GM23248 (cell line): ENCODE results near the gene RAF1. TPM values are rescaled to one million over a fixed set of nuclear protein-coding genes. Genes with fewer than 3 reads are reported as not detected.

Source experiments
- DNase-seq: peaks from one replicate; pipeline ENCODE4 v3.0.0-alpha.2; 2015
- H2AFZ ChIP-seq: fragments of 200-600 bp; sonication (generic); 2 replicates; pipeline ENCODE4 v1.6.1; 2016; ENCODE audit warnings: antibody characterized with exemption
- H3F3A ChIP-seq: fragments of 200-600 bp; sonication (generic); 2 replicates; pipeline ENCODE4 v1.6.1; 2016; ENCODE audit warnings: mild to moderate bottlenecking, antibody characterized with exemption, mixed run types; ENCODE audit not compliant: insufficient read depth
- H3K27ac ChIP-seq: fragments of 200-600 bp; sonication (generic); 2 replicates; pipeline ENCODE4 v1.5.1; 2016; ENCODE audit warnings: mild to moderate bottlenecking
- H3K27me3 ChIP-seq: fragments of 200-600 bp; sonication (generic); replicated peaks from 2 replicates; pipeline ENCODE4 v1.6.1; 2016; ENCODE audit warnings: mild to moderate bottlenecking; ENCODE audit not compliant: insufficient read depth
- H3K36me3 ChIP-seq: fragments of 200-600 bp; sonication (generic); 2 replicates; pipeline ENCODE4 v1.6.1; 2016; ENCODE audit warnings: low read depth, mild to moderate bottlenecking
- H3K4me1 ChIP-seq: fragments of 200-600 bp; sonication (generic); 2 replicates; pipeline ENCODE4 v1.6.1; 2016; ENCODE audit warnings: mild to moderate bottlenecking; ENCODE audit not compliant: insufficient read depth
- H3K4me2 ChIP-seq: fragments of 200-600 bp; sonication (generic); one replicate; pipeline ENCODE4 v1.6.1; 2016; ENCODE audit warnings: mild to moderate bottlenecking; ENCODE audit not compliant: unreplicated experiment
- H3K4me3 ChIP-seq: fragments of 200-600 bp; sonication (generic); 2 replicates; pipeline ENCODE4 v1.5.1; 2016; ENCODE audit warnings: mild to moderate bottlenecking
- H3K79me2 ChIP-seq: fragments of 200-600 bp; sonication (generic); 2 replicates; pipeline ENCODE4 v1.6.1; 2016; ENCODE audit warnings: mild to moderate bottlenecking; ENCODE audit not compliant: insufficient read depth
- H3K9ac ChIP-seq: fragments of 200-600 bp; sonication (generic); 2 replicates; pipeline ENCODE4 v1.6.1; 2016; ENCODE audit warnings: mild to moderate bottlenecking
- H3K9me2 ChIP-seq: fragments of 200-600 bp; sonication (generic); 2 replicates; pipeline ENCODE4 v1.6.1; 2016; ENCODE audit warnings: mixed run types, mild to moderate bottlenecking, moderate library complexity; ENCODE audit not compliant: insufficient read depth
- H3K9me3 ChIP-seq: fragments of 200-600 bp; sonication (generic); one replicate; pipeline ENCODE4 v1.6.1; 2017; ENCODE audit warnings: low read depth
- H4K20me1 ChIP-seq: fragments of 200-600 bp; sonication (generic); 2 replicates; pipeline ENCODE4 v1.6.0; 2016; ENCODE audit not compliant: insufficient read depth
- EZH2 ChIP-seq: fragments of 200-600 bp; sonication (generic); IDR thresholded peaks from 2 replicates; pipeline ENCODE4 v1.6.1; 2018; ENCODE audit warnings: antibody characterized with exemption, mild to moderate bottlenecking; ENCODE audit not compliant: insufficient read depth, poor library complexity, severe bottlenecking
- EZH2phosphoT487 ChIP-seq: fragments of 200-600 bp; sonication (generic); IDR thresholded peaks from 2 replicates; pipeline ENCODE4 v1.6.1; 2018; ENCODE audit warnings: antibody characterized with exemption, moderate library complexity, mild to moderate bottlenecking, low read depth; ENCODE audit not compliant: insufficient read depth
- WGBS, 2 experiments: methylation state at CpG; one replicate each; pipeline ENCODE4 v1.1.6; 2015 to 2017; ENCODE audit warnings: low lambda C conversion rate in 2 of 2, low coverage in 1 of 2; ENCODE audit errors: missing lambda C conversion rate in 2 of 2; 5-methylcytosine and 5-hydroxymethylcytosine counted together
- in situ Hi-C: fragments of 300-500 bp; cut with MboI; formaldehyde crosslinking; loops from 2 replicates; pipeline ENCODE4 v1.15.0; 2020
- polyA plus RNA-seq: library from polyadenylated mRNA; unstranded; fragments of >200 nt; fragmentation: Nextera tagmentation; extraction: Ambion mirVana; gene quantifications from 2 replicates; pipeline ENCODE4 v1.2.1, GENCODE V29; 2016
- total RNA-seq: library from RNA; depleted of rRNA; stranded (reverse); fragments of >200 nt; shearing (Covaris generic); gene quantifications from 2 replicates; pipeline ENCODE4 v1.2.3, GENCODE V29; 2014

Gene RAF1
- total and polyA plus RNA-seq, 2 experiments from 2014 or later = 57.3 to 87.4 TPM

DNA sequence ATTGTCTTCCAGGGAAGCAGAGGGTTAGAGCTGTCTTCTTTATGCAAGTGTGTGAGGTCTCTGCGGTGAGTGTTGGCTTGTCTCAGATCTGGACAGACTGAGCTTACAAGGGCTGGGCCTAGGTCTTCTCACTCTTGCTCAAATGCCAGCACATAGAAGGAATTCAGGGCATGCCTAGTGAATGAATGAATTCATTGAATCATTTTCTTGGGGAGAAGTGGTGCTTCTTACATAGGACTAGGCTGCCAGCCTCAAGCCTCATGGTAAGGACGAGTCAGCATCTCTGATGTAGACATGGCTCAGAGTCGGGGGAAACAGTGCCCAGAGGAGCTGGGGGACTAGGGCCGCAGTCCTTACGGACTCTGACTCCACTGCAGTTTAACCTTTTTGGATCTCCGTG, 89.8 kb downstream of the RAF1 start:
- Histone ChIP-seq H3K9ac (no peak overlapping the region), H4K20me1 (no peaks in the 10 kb centered on the region), H3K27me3 (no peaks in the 10 kb centered on the region), H3K36me3 (peaks cover 60% of the 10 kb centered on the region; the same call in 1 of the 2 replicates), H3K27ac (no peak overlapping the region), H3K9me3 (no peaks in the 10 kb centered on the region), H3K9me2 (no peaks in the 10 kb centered on the region), H3F3A (peaks cover 36% of the 10 kb centered on the region), H3K4me1 (peaks cover 34% of the 10 kb centered on the region), H3K4me2 (no peak overlapping the region), H3K4me3 (no peak overlapping the region), H2AFZ (no peak overlapping the region), H3K79me2 (peaks cover 53% of the 10 kb centered on the region)
- 84 to 90% methylated on average over 6 of the region's 6 CpGs for WGBS, 2 experiments
- DNase-seq = peak; percentile 62
- in situ Hi-C loops = no loop called here
- TF ChIP-seq EZH2phosphoT487 (no peak), EZH2 (no peak)

DNA sequence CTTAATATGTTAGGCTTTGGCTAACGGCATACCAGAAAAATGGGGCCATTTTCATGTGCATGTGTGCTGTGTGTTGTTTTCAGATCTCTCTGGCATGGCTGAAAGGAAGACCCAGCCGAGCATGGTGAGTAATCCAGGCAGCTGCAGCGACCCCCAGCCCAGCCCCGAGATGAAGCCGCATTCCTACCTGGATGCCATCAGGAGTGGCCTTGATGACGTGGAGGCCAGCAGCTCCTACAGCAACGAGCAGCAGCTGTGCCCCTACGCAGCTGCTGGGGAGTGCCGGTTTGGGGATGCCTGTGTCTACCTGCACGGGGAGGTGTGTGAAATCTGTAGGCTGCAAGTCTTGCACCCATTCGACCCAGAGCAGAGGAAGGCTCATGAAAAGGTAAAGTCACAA, 91.9 kb downstream of the RAF1 start:
- no peak overlapping the region for H3K9ac ChIP-seq
- DNase-seq = no peak
- no peak overlapping the region for H3K27ac ChIP-seq
- peaks cover 56% of the 10 kb centered on the region for H3K79me2 ChIP-seq
- WGBS, 2 experiments = 91 to 94% methylated on average over 11 of the region's 11 CpGs
- peaks cover 21% of the 10 kb centered on the region for H3K4me1 ChIP-seq
- H3K9me2 ChIP-seq = no peaks in the 10 kb centered on the region
- H3K9me3 ChIP-seq = no peaks in the 10 kb centered on the region
- TF ChIP-seq EZH2phosphoT487 (no peak), EZH2 (no peak)
- peaks cover 47% of the 10 kb centered on the region; the same call in 1 of the 2 replicates for H3K36me3 ChIP-seq
- no peak overlapping the region for H2AFZ ChIP-seq
- H3K4me3 ChIP-seq = no peak overlapping the region
- H3K27me3 ChIP-seq = no peaks in the 10 kb centered on the region
- in situ Hi-C loops = no loop called here
- no peak overlapping the region for H3K4me2 ChIP-seq
- no peaks in the 10 kb centered on the region for H4K20me1 ChIP-seq
- peaks cover 27% of the 10 kb centered on the region for H3F3A ChIP-seq

DNA sequence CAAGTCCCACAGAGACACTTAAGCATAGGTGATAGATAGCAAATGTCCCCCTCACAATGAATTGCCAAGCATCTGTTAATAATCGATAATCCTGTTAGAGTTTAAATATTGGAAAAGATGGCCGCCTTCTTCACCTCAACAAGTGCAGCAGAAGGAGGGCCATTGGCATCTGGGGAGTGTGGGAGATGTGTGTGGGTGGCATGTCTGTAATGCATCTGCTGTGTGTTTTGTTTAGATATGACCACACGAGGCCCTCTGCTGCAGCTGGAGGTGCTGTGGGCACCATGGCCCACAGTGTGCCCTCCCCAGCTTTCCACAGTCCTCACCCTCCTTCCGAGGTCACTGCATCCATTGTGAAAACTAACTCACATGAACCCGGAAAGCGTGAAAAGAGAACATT, 94.1 kb downstream of the RAF1 start:
- Histone ChIP-seq H3K4me2 (no peak overlapping the region), H3K27me3 (no peaks in the 10 kb centered on the region), H3K4me3 (no peak overlapping the region), H4K20me1 (0 out of 2 replicates have a peak, but pooled peaks cover 4% of the 10 kb centered on the region), H3K36me3 (peaks cover 46% of the 10 kb centered on the region; the same call in 1 of the 2 replicates), H3F3A (peaks cover 10% of the 10 kb centered on the region), H3K79me2 (peaks cover 77% of the 10 kb centered on the region), H3K4me1 (0 out of 2 replicates have a peak, but pooled peaks cover 7% of the 10 kb centered on the region), H3K27ac (no peak overlapping the region), H2AFZ (no peak overlapping the region), H3K9me3 (no peaks in the 10 kb centered on the region), H3K9me2 (no peaks in the 10 kb centered on the region), H3K9ac (no peak overlapping the region)
- in situ Hi-C loops = no loop called here
- no peak for DNase-seq
- TF ChIP-seq EZH2phosphoT487 (no peak), EZH2 (no peak)
- 82 to 88% methylated on average over 6 of the region's 6 CpGs for WGBS, 2 experiments

DNA sequence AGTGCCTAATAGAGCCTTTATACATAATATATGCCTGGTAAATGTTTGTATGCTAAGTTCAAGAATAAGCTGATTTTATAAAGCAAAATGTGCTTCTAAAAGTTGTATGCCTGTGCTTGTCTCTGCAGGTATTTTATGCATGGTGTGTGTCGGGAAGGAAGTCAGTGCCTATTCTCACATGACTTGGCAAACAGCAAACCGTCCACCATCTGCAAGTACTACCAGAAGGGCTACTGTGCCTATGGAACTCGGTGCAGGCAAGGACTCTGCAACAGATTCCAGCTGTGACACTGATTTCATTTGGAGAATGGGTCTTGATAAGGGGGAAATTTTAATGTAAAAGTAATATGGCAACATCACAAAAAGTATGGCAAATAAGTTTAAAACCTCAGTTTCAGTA, 95.2 kb downstream of the RAF1 start:
- H3K9ac ChIP-seq = no peak overlapping the region
- 0 out of 2 replicates have a peak, but pooled peaks cover 4% of the 10 kb centered on the region for H4K20me1 ChIP-seq
- no peak overlapping the region for H2AFZ ChIP-seq
- peaks cover 88% of the 10 kb centered on the region for H3K79me2 ChIP-seq
- H3F3A ChIP-seq = 0 out of 2 replicates have a peak, but pooled peaks cover 4% of the 10 kb centered on the region
- H3K4me3 ChIP-seq = no peak overlapping the region
- DNase-seq = no peak
- H3K9me3 ChIP-seq = no peaks in the 10 kb centered on the region
- in situ Hi-C loops = no loop called here
- H3K27ac ChIP-seq = no peak overlapping the region
- peaks cover 43% of the 10 kb centered on the region; the same call in 1 of the 2 replicates for H3K36me3 ChIP-seq
- no peaks in the 10 kb centered on the region for H3K9me2 ChIP-seq
- H3K4me1 ChIP-seq = 0 out of 2 replicates have a peak, but pooled peaks cover 3% of the 10 kb centered on the region
- WGBS, 2 experiments = 78 to 82% methylated on average over 3 of the region's 3 CpGs
- H3K4me2 ChIP-seq = no peak overlapping the region
- TF ChIP-seq EZH2phosphoT487 (no peak), EZH2 (no peak)
- H3K27me3 ChIP-seq = no peaks in the 10 kb centered on the region

GRCh38 chr3:12566976-12567375, 96.9 kb downstream of the RAF1 start:
- H4K20me1 ChIP-seq = 0 out of 2 replicates have a peak, but pooled peaks cover 4% of the 10 kb centered on the region
- in situ Hi-C loops = no loop called here

More at GRCh38 chr3:12566976-12567375, 96.9 kb downstream of the RAF1 start:
- H3K4me1 ChIP-seq = peaks cover 7% of the 10 kb centered on the region; the same call in 1 of the 2 replicates
- no peaks in the 10 kb centered on the region for H3F3A ChIP-seq
- peaks cover 98% of the 10 kb centered on the region for H3K79me2 ChIP-seq
- H3K9ac ChIP-seq = no peak overlapping the region
- H3K4me3 ChIP-seq = no peak overlapping the region
- H3K27ac ChIP-seq = no peak overlapping the region
- H3K9me3 ChIP-seq = no peaks in the 10 kb centered on the region
- TF ChIP-seq EZH2 (no peak), EZH2phosphoT487 (no peak)
- H3K9me2 ChIP-seq = no peaks in the 10 kb centered on the region
- H3K4me2 ChIP-seq = no peak overlapping the region
- no peak for DNase-seq
- no peaks in the 10 kb centered on the region for H3K27me3 ChIP-seq
- H2AFZ ChIP-seq = no peak overlapping the region
- peaks cover 28% of the 10 kb centered on the region; the same call in 1 of the 2 replicates for H3K36me3 ChIP-seq
